ENCODE results near the gene HOXC10. TPM values are rescaled to one million over a fixed set of nuclear protein-coding genes. Genes with fewer than 3 reads are reported as not detected.
A peak's percentile ranks its signal among the peaks of the same experiment; 100 is the strongest.

HOXC10 gene
- total RNA-seq, 2 donors from 2014 or later = not detected

GRCh38 chr12:53974084-53975063 is 10.6 kb upstream of the HOXC10 start, which contains the start of gene HOTAIR:
HOTAIR (minus strand) TSS chr12:53974954.
- ATAC-seq (peak; percentile 41 to 46), DNase-seq (no peak)
- intact Hi-C loops (cut with DNase I) = no loop called here

DNA sequence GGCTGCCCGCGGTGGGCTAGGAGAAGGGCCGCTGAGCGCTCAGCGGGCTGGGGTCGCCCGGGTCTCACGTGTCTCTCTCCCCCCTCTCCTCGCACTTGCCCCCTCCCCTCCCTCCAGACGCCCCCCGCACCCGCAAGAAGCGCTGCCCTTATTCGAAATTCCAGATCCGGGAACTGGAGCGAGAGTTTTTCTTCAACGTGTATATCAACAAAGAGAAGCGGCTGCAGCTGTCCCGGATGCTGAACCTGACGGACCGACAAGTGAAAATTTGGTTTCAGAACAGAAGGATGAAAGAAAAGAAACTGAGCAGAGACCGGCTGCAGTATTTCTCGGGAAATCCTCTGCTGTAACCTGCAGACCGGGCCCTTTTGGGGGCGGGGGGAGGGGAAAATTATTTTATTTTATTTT is 9.9 kb upstream of the HOXC10 start:
- intact Hi-C loops (cut with DNase I) = no loop called here
- DNase-seq (no peak), ATAC-seq (no peak)

DNA sequence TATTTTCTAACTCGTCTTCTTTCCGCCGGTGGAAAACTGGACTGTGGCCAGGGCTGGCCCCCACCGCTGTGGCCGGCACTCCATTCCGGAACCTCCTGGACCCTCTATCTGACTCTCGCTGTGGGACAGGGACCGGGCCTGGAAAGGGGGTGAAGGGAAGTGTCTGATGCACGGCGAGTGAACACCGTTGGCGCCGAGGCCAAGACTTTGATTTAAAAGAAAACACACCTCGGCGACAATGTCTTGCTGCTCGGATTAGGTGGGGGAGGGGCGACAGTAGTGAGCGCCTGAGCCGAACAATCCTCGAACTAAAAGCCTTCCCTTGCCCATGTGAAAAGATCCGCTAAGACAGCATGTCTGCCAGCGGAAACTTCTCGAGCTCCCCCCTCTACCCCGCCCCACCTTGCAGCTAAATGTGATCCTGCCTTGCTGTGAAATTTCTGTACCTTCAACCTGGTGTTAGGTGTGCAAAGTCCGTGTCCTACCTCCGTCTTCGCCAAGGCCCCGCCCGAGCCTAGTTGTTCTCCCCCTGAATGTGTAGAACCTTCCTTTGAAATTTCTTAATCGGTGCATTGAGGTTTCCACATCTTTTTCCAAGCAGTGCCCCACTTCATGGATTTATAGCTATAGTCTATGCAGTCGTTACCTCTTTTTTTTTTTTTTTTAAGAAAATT is 9.3 kb upstream of the HOXC10 start:
- DNase-seq = no peak
- intact Hi-C loops (cut with DNase I) = no loop called here
- no peak for ATAC-seq

DNA sequence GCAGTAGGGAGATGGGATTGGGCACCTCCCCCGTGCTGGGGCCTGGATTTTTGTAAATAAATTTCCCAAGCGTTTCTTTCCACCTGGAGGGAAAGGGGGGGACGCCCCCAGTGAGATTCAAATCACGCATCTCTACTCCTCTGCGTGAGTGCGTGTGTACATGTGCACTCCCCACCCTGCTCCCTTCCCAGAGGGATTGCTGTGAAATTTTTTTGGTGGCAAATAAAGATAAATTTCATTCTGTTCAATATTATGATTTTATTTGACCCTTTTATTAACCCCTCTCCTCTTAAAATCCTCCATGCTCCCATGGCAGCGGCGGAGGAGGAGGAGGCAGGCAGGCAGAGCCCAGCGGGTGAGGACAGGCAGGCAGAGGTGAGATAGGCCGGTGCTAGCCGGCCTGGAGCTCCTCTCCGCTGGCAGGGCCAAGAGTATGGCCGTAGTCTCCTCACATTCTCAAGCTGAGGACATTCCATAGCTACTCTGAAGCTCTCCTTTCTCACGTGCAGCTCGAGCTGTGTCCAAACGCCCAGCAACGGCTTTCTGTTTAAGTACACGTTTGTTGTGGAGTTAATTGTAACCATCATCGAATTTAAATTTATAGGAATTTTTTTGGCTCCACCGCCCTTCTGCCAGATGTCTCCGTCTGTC is 8.6 kb upstream of the HOXC10 start:
- DNase-seq (no peak), ATAC-seq (no peak)
- intact Hi-C loops (cut with DNase I) = no loop called here

DNA sequence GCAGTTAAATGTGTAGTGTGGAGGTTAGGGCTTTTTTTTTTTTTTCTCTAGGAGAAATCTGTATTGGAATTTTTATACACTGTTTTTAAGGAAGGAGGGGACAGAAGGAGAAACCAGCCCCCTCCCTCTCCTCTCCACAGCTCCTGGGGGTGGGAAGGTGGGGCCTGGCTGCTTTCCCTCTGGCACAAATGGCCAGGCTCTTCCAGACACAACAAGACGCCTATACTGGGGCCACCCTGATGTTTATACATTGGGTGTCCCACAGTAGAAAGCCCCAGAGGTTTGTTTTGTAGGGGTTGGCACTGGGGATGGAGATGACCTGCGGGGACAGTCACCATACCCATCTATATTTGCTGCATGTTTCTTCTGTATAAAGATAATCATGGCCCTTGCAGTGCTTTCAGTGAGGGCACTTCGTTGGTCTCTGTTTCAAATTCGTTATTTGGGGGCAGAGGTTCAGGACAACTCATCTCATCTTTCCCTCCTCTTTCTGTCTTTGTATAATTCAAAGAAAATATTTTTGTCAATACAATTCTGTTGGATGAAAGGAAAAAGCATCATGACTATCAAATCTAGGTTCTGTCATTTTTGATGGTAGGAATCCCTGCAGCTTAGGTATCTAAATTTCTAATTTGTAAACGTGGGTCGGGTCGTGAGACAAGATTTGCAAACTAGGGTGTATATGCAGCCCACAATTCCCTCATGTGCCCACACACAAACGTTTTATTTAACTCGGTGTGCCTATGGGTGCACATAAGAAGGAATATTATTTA is 7.9 kb upstream of the HOXC10 start:
- ATAC-seq = no peak

DNA sequence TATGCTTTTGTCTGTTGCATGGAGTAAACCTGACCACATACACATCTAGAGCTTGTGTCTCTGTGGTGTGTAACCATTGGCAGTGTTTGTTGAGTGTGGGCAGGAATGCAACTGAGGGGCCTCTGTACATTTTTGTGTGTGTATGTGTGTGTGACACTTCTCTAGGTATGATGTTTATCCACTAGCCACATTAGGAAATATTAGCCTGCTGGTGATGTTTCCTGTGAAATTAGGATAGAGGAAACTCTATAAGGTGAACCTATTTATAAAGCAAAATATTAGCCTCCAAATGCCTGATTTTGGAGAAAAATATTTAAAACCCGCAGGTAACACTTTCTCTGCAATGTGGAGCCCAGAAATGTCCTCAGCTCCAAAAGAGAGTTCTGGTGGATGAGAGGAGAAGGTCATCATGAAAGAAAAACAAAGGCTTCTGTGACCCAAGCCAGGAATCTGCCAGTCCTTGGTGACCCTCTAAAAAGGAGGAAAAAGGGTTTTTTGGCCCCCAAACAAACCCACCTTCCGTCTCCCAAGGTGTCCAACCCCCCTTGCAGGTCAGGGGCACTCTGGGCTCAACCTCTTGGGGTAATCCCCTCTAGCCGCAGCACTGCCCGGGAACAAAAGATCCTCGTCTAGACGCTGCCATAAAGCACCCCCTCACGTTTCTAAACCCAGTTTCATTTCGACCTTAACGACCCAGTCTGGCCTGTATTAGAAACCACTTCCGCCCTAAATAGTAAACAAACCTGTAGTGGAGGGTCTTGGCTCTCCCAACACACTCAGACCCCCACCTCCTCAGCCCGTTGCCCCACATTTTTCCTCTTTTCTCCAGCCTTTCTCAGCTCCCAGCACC is 7.1 kb upstream of the HOXC10 start:
- ATAC-seq (no peak), DNase-seq (no peak)
- intact Hi-C loops (cut with DNase I) = no loop called here

More for the DNA sequence above, 7.9 kb upstream of the HOXC10 start:
- intact Hi-C loops (cut with DNase I) = no loop called here
- DNase-seq = no peak

- no peak for ATAC-seq
- DNase-seq = no peak
- intact Hi-C loops (cut with DNase I) = no loop called here
Measured at GRCh38 chr12:53978477-53979356, 6.2 kb upstream of the HOXC10 start.

DNA sequence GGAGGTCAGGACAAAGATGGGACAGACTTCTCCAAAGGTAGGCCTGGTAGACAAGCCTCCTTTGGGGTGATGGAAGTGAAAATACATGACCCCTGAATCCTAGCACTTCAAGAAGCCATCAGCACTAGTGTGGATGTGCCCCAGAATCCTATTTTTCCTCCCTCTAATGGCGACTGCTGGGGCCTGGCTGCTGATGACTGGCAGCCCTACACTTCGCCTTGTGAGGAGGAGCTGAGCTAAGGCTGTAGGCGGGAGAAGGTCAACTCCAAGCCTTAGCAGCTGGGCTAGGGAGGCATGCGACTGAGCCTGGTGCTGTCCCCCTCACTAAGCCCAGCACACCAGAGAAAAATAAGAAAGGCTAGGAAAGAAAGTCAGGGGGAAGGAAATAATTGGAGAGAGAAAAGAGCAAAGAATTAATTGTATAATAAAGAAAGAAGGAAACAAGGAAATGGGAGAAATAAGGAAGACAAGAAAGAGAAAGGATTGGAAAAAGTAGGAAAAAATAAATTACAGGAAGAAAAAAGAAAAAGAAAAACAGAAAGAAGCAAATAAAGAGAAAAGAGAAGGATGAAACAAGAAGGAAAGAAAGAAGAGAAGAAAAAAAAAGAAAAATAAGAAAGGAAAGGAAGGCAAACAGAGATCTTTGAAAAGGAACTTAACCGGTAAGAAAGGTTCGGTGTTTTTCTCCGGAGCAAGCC is 4.7 kb upstream of the HOXC10 start:
- intact Hi-C loops (cut with DNase I) = no loop called here
- DNase-seq (no peak), ATAC-seq (no peak)

- intact Hi-C loops (cut with DNase I) = no loop called here
- no peak for ATAC-seq
- DNase-seq = no peak
Measured at GRCh38 chr12:53980802-53981496, 4.0 kb upstream of the HOXC10 start.

GRCh38 chr12:53981634-53982565 is 3.0 kb upstream of the HOXC10 start:
- ATAC-seq (no peak), DNase-seq (no peak)
- intact Hi-C loops (cut with DNase I) = no loop called here

DNA sequence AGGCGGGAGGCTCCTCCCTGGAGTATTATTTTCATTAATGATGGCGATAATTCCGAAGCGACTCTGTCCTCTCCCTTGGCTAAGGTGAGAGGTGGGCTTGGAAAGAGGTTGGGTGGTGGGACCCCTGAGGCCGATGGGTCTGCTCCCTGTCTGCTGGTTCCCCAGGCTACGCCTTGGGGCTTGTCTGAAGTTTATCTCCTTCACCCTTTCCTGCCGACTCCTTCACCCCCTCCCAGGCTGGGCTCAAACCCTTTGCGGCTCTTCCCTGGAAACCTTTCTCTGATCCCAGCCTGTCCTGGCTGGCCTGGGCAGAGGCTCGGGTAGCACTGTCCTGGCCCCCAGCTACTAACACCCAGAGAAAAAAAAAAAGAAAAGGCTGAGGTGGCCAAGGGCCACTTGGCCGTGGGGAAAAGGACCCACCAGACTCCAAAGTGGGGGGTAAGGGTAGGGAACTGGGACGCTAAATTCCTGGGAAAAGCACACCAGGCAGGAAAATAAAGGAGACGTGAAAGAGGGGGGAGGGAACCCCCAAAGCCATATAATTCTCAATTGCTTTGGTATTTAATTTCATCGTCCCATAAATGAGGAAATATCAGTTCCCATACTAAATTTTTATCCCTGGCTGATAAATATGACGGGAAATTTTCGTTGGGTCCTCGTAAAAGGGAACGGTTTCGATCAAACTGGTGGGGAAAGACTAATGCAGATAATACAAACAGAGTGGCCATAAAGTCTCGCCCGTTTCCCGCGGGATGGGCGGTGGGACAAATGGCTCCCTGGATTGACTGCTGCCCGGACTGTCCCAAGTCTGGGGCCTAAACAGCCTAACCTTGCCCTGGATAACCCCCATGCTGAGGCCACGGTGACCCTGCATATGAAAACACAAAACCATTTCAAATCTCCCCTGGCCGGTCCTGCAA is 2.0 kb upstream of the HOXC10 start:
- no peak for ATAC-seq
- no peak for DNase-seq
- intact Hi-C loops (cut with DNase I) = no loop called here

DNA sequence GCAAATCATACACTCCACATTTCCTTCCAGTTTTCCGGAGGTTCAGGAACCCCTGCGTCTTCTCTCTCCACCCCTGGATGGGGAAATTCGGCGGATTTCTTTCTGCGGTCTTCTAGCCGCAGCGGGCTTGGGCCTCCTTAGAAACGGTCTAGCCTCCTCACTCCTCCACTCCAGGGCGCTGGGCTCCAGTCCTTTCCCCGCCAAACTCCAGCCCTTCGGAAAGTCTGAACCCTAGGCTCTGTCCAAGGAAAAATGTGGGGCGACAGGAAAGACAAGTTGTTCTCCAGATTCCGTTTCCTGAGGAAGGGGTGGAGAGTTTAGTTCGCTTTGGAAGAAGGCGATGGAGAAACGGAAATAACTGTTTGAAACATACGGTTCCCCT is 1.4 kb upstream of the HOXC10 start:
- intact Hi-C loops (cut with DNase I) = no loop called here
- DNase-seq = no peak
- ATAC-seq = no peak

- no peak for ATAC-seq
- no peak for DNase-seq
- intact Hi-C loops (cut with DNase I) = no loop called here
Measured at GRCh38 chr12:53983950-53984572, 885 bp upstream of the HOXC10 start.

DNA sequence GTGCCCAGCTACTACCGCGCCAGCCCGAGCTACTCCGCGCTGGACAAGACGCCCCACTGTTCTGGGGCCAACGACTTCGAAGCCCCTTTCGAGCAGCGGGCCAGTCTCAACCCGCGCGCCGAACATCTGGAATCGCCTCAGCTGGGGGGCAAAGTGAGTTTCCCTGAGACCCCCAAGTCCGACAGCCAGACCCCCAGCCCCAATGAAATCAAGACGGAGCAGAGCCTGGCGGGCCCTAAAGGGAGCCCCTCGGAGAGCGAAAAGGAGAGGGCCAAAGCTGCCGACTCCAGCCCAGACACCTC is 697 bp downstream of the HOXC10 start:
- intact Hi-C loops (cut with DNase I) = no loop called here
- ATAC-seq (no peak), DNase-seq (no peak)
